SU-DHL-6 (cell line): Measurements from ENCODE around the gene PLRG1.

Experiments used
- H2AFZ ChIP-seq: fragments of 200-600 bp; sonication (generic); 2 replicates; pipeline ENCODE4 v1.6.1; 2014; ENCODE audit warnings: low read depth, mild to moderate bottlenecking, moderate library complexity, mixed read lengths, antibody characterized with exemption, low read length; ENCODE audit not compliant: severe bottlenecking
- H3F3A ChIP-seq: fragments of 200-600 bp; shearing (Covaris generic); 2 replicates; pipeline ENCODE4 v1.6.0; 2016; ENCODE audit warnings: antibody characterized with exemption, mild to moderate bottlenecking; ENCODE audit not compliant: insufficient read depth
- H3K27ac ChIP-seq: fragments of 200-600 bp; sonication (generic); 2 replicates; pipeline ENCODE4 v1.5.1; 2016; ENCODE audit warnings: low read depth, mild to moderate bottlenecking, low read length, moderate library complexity, mixed read lengths
- H3K27me3 ChIP-seq: fragments of 200-600 bp; sonication (generic), shearing (Covaris generic); 2 replicates; pipeline ENCODE4 v1.6.0; 2014; ENCODE audit warnings: mild to moderate bottlenecking, low read length
- H3K36me3 ChIP-seq: fragments of 200-600 bp; sonication (generic); 2 replicates; pipeline ENCODE4 v1.6.1; 2014; ENCODE audit warnings: mild to moderate bottlenecking, low read length, mixed read lengths
- H3K4me2 ChIP-seq: fragments of 300-600, 200-600 bp; shearing (Covaris generic), sonication (generic); 2 replicates; pipeline ENCODE4 v1.6.0; 2014; ENCODE audit warnings: low read length, low read depth, mild to moderate bottlenecking; ENCODE audit not compliant: poor library complexity, severe bottlenecking
- H3K4me3 ChIP-seq: fragments of 200-600 bp; sonication (generic); 2 replicates; pipeline ENCODE4 v1.5.1; 2014; ENCODE audit warnings: antibody characterized with exemption, low read length, mild to moderate bottlenecking, mixed read lengths; ENCODE audit not compliant: insufficient read depth, poor library complexity, severe bottlenecking
- H3K79me2 ChIP-seq: fragments of 200-600 bp; sonication (generic); 2 replicates; pipeline ENCODE4 v1.6.1; 2014; ENCODE audit warnings: mild to moderate bottlenecking, low read length, moderate library complexity; ENCODE audit not compliant: insufficient read depth
- H3K9ac ChIP-seq: fragments of 200-600 bp; sonication (generic); 2 replicates; pipeline ENCODE4 v1.7.0; 2014; ENCODE audit warnings: mild to moderate bottlenecking, low read length
- H3K9me2 ChIP-seq: fragments of 200-600 bp; sonication (generic); replicated peaks from 2 replicates; pipeline ENCODE4 v1.6.1; 2014; ENCODE audit warnings: low read length; ENCODE audit not compliant: insufficient read depth
- H3K9me3 ChIP-seq: fragments of 200-600 bp; sonication (generic); 2 replicates; pipeline ENCODE4 v1.6.1; 2014; ENCODE audit warnings: low read length, mixed read lengths; ENCODE audit not compliant: insufficient read depth
- H4K20me1 ChIP-seq: fragments of 200-600 bp; sonication (generic); 2 replicates; pipeline ENCODE4 v1.6.1; 2014; ENCODE audit warnings: low read depth, mild to moderate bottlenecking, antibody characterized with exemption, low read length, moderate library complexity, mixed read lengths
- CTCF ChIP-seq: fragments of 200-600 bp; sonication (generic); IDR thresholded peaks from one replicate; pipeline ENCODE4 v1.5.1; 2017; ENCODE audit warnings: antibody characterized with exemption, mild to moderate bottlenecking, low read length, moderate library complexity; ENCODE audit not compliant: insufficient read depth, poor library complexity, severe bottlenecking
- EZH2phosphoT487 ChIP-seq: fragments of 200-600 bp; sonication (generic), shearing (Covaris generic); conservative IDR thresholded peaks from 2 replicates; pipeline ENCODE4 v1.6.1; 2018; ENCODE audit warnings: mild to moderate bottlenecking, antibody characterized with exemption, low read length, moderate library complexity, mixed read lengths

PLRG1 gene

GRCh38 chr4:154507156-154507555 lies 43.0 kb downstream of the PLRG1 start:
- Histone ChIP-seq H2AFZ (no peak overlapping the region), H3K4me2 (no peak overlapping the region), H3K9me3 (no peaks in the 10 kb centered on the region), H3F3A (no peaks in the 10 kb centered on the region), H3K36me3 (no peaks in the 10 kb centered on the region), H3K79me2 (no peaks in the 10 kb centered on the region), H3K4me3 (no peak overlapping the region), H4K20me1 (no peaks in the 10 kb centered on the region), H3K9ac (no peak overlapping the region), H3K27ac (no peak overlapping the region), H3K27me3 (no peaks in the 10 kb centered on the region), H3K9me2 (no peaks in the 10 kb centered on the region)
- TF ChIP-seq EZH2phosphoT487 (no peak), CTCF (no peak)

- no peak overlapping the region for H2AFZ ChIP-seq
- H3K79me2 ChIP-seq: no peaks in the 10 kb centered on the region
- no peaks in the 10 kb centered on the region for H3K9me2 ChIP-seq
- H3K9ac ChIP-seq: no peak overlapping the region
- TF ChIP-seq CTCF: peak; percentile 24
- no peak for TF ChIP-seq EZH2phosphoT487
- no peak overlapping the region for H3K4me2 ChIP-seq
- H3K27me3 ChIP-seq: no peaks in the 10 kb centered on the region
- H3K4me3 ChIP-seq: no peak overlapping the region
- no peaks in the 10 kb centered on the region for H4K20me1 ChIP-seq
- no peaks in the 10 kb centered on the region for H3F3A ChIP-seq
- H3K27ac ChIP-seq: no peak overlapping the region
- no peaks in the 10 kb centered on the region for H3K9me3 ChIP-seq
- no peaks in the 10 kb centered on the region for H3K36me3 ChIP-seq
Observed at GRCh38 chr4:154506253-154506652, 43.9 kb downstream of the PLRG1 start.

- Histone ChIP-seq H3K36me3 (no peaks in the 10 kb centered on the region), H2AFZ (no peak overlapping the region), H3K9me3 (no peaks in the 10 kb centered on the region), H3K27me3 (no peaks in the 10 kb centered on the region), H3K79me2 (no peaks in the 10 kb centered on the region), H3K9me2 (no peaks in the 10 kb centered on the region), H4K20me1 (no peaks in the 10 kb centered on the region), H3F3A (no peaks in the 10 kb centered on the region), H3K9ac (no peak overlapping the region), H3K4me3 (no peak overlapping the region), H3K27ac (no peak overlapping the region), H3K4me2 (no peak overlapping the region)
- TF ChIP-seq EZH2phosphoT487 (no peak), CTCF (peak; percentile 49)
Observed at GRCh38 chr4:154503598-154503997, 46.6 kb downstream of the PLRG1 start.

GRCh38 chr4:154502111-154502510 lies 48.1 kb downstream of the PLRG1 start:
- H4K20me1 ChIP-seq: no peaks in the 10 kb centered on the region
- no peak overlapping the region for H3K27ac ChIP-seq
- no peaks in the 10 kb centered on the region for H3K27me3 ChIP-seq
- H3K4me3 ChIP-seq: no peak overlapping the region
- no peaks in the 10 kb centered on the region for H3K36me3 ChIP-seq
- TF ChIP-seq EZH2phosphoT487 (no peak), CTCF (no peak)
- H3K9me3 ChIP-seq: no peaks in the 10 kb centered on the region
- H3F3A ChIP-seq: no peaks in the 10 kb centered on the region
- H3K9me2 ChIP-seq: no peaks in the 10 kb centered on the region
- H2AFZ ChIP-seq: no peak overlapping the region
- H3K4me2 ChIP-seq: no peak overlapping the region
- H3K9ac ChIP-seq: no peak overlapping the region
- no peaks in the 10 kb centered on the region for H3K79me2 ChIP-seq
